Mesenchymal stem cell (in vitro differentiated cells and primary cell): ENCODE data around the gene GRM1.
"Not testable (repeated sequence)": the region's sequence is repeated elsewhere in the genome, so short reads cannot be mapped to it uniquely, and the experiment has no call there.

Experiments
- DNase-seq: peaks from one replicate; pipeline ENCODE4 v3.0.0-alpha.2; 2013
- H2AFZ ChIP-seq: one replicate; pipeline ENCODE4 v1.6.1; 2013; ENCODE audit warnings: low read depth, mild to moderate bottlenecking, control low read depth, inconsistent platforms, low read length, moderate library complexity
- H2AK5ac ChIP-seq: 2 replicates; pipeline ENCODE4 v1.6.1; 2013; ENCODE audit warnings: low read length, moderate library complexity, mild to moderate bottlenecking, inconsistent platforms; ENCODE audit not compliant: severe bottlenecking
- H2BK120ac ChIP-seq: one replicate; pipeline ENCODE4 v1.6.1; 2013; ENCODE audit warnings: low read depth, mild to moderate bottlenecking, inconsistent platforms, low read length, moderate library complexity
- H2BK12ac ChIP-seq, 2 experiments: one replicate each; pipeline ENCODE4 v1.6.1; 2013; ENCODE audit warnings: inconsistent platforms in 2 of 2, low read length in 2 of 2, mild to moderate bottlenecking in 2 of 2, moderate library complexity in 2 of 2, control low read depth in 1 of 2
- H2BK15ac ChIP-seq: one replicate; pipeline ENCODE4 v1.6.1; 2013; ENCODE audit warnings: mild to moderate bottlenecking, low read depth, inconsistent platforms; ENCODE audit not compliant: poor library complexity, severe bottlenecking
- H2BK5ac ChIP-seq: 2 replicates; pipeline ENCODE4 v1.6.1; 2013; ENCODE audit warnings: low read depth, mild to moderate bottlenecking, low read length, control low read depth, inconsistent platforms; ENCODE audit not compliant: poor library complexity, severe bottlenecking
- H3K14ac ChIP-seq, 2 experiments: one replicate each; pipeline ENCODE4 v1.6.1; 2013; ENCODE audit warnings: inconsistent platforms in 2 of 2, low read length in 2 of 2, control low read depth in 1 of 2, mild to moderate bottlenecking in 1 of 2, moderate library complexity in 1 of 2
- H3K18ac ChIP-seq, 2 experiments: one replicate each; pipeline ENCODE4 v1.6.1; 2013; ENCODE audit warnings: inconsistent platforms in 2 of 2, low read length in 2 of 2, control low read depth in 1 of 2, low read depth in 1 of 2, mild to moderate bottlenecking in 1 of 2
- H3K23ac ChIP-seq, 2 experiments: one replicate each; pipeline ENCODE4 v1.6.1; 2013; ENCODE audit warnings: inconsistent platforms in 2 of 2, low read length in 2 of 2, mild to moderate bottlenecking in 2 of 2, moderate library complexity in 2 of 2, control low read depth in 1 of 2
- H3K27ac ChIP-seq: 2 replicates; pipeline ENCODE4 v1.5.1; 2013; ENCODE audit warnings: mild to moderate bottlenecking, moderate library complexity, low read length, control low read depth, inconsistent platforms; ENCODE audit not compliant: poor library complexity, severe bottlenecking
- H3K27me3 ChIP-seq, 2 experiments: 2 replicates each; pipeline versions ENCODE4 v1.6.1 to v1.7.0; 2013; ENCODE audit warnings: low read length in 2 of 2, mild to moderate bottlenecking in 2 of 2, moderate library complexity in 2 of 2, control low read depth in 1 of 2, inconsistent platforms in 1 of 2; ENCODE audit not compliant: control insufficient read depth in 1 of 2, insufficient read depth in 1 of 2
- H3K36me3 ChIP-seq, 2 experiments: 2 replicates each; pipeline versions ENCODE4 v1.6.1 to v1.7.0; 2013; ENCODE audit warnings: low read length in 2 of 2, control low read depth in 1 of 2, inconsistent platforms in 1 of 2, low read depth in 1 of 2, mild to moderate bottlenecking in 1 of 2; ENCODE audit not compliant: insufficient read depth in 2 of 2, control insufficient read depth in 1 of 2
- H3K4ac ChIP-seq, 2 experiments: one replicate each; pipeline ENCODE4 v1.6.1; 2013; ENCODE audit warnings: inconsistent platforms in 2 of 2, low read length in 2 of 2, mild to moderate bottlenecking in 2 of 2, moderate library complexity in 2 of 2, control low read depth in 1 of 2, low read depth in 1 of 2
- H3K4me1 ChIP-seq: 2 replicates; pipeline ENCODE4 v1.6.1; 2013; ENCODE audit warnings: low read depth, low read length, control low read depth; ENCODE audit not compliant: control insufficient read depth, insufficient read depth
- H3K4me2 ChIP-seq: 2 replicates; pipeline ENCODE4 v1.6.1; 2013; ENCODE audit warnings: low read length, mild to moderate bottlenecking, inconsistent platforms; ENCODE audit not compliant: poor library complexity, severe bottlenecking
- H3K4me3 ChIP-seq, 2 experiments: 2 replicates each; pipeline versions ENCODE4 v1.5.1 to v1.7.0; 2013; ENCODE audit warnings: low read length in 2 of 2, mild to moderate bottlenecking in 2 of 2, control low read depth in 1 of 2, low read depth in 1 of 2; ENCODE audit not compliant: insufficient read depth in 1 of 2
- H3K79me1 ChIP-seq: replicated peaks from 2 replicates; pipeline ENCODE4 v1.6.1; 2013; ENCODE audit warnings: mild to moderate bottlenecking, control low read depth, low read length, inconsistent platforms; ENCODE audit not compliant: poor library complexity, severe bottlenecking
- H3K9ac ChIP-seq: 2 replicates; pipeline ENCODE4 v1.7.0; 2013; ENCODE audit warnings: mild to moderate bottlenecking, low read length, moderate library complexity
- H3K9me3 ChIP-seq: 2 replicates; pipeline ENCODE4 v1.7.0; 2013; ENCODE audit warnings: mild to moderate bottlenecking, low read length; ENCODE audit not compliant: control insufficient read depth
- H4K8ac ChIP-seq: one replicate; pipeline ENCODE4 v1.6.1; 2013; ENCODE audit warnings: inconsistent platforms, mild to moderate bottlenecking, low read length, moderate library complexity
- H4K91ac ChIP-seq: one replicate; pipeline ENCODE4 v1.6.1; 2013; ENCODE audit warnings: mild to moderate bottlenecking, low read length, inconsistent platforms
- WGBS: methylation state at CpG from one replicate; pipeline ENCODE4 v1.1.7; 2013; ENCODE audit warnings: mixed read lengths; 5-methylcytosine and 5-hydroxymethylcytosine counted together

GRM1 gene

GRCh38 chr6:146271163-146271562, 242.3 kb downstream of the GRM1 start:
- H4K8ac ChIP-seq, H3K18ac ChIP-seq, H3K27me3 ChIP-seq, H3K14ac ChIP-seq, DNase-seq, H3K4me3 ChIP-seq, H3K36me3 ChIP-seq, H2AK5ac ChIP-seq, H3K4me2 ChIP-seq, H2BK12ac ChIP-seq, H3K9ac ChIP-seq, H2BK15ac ChIP-seq, H3K27ac ChIP-seq, H3K9me3 ChIP-seq, H3K4me1 ChIP-seq, H2AFZ ChIP-seq, H2BK5ac ChIP-seq, H4K91ac ChIP-seq, H3K4ac ChIP-seq, H3K79me1 ChIP-seq, H2BK120ac ChIP-seq, H3K23ac ChIP-seq: not testable (repeated sequence)
- 65% methylated on average over 1 of the region's 1 CpG for WGBS

- Histone ChIP-seq H2BK15ac (no peak overlapping the region), H3K27ac (no peak overlapping the region), H2AFZ (no peak overlapping the region), H3K9me3 (no peaks in the 10 kb centered on the region), H3K23ac (no peak overlapping the region), H3K18ac (no peak overlapping the region), H3K9ac (no peak overlapping the region), H3K27me3 (no peaks in the 10 kb centered on the region), H2BK120ac (no peak overlapping the region), H3K14ac (no peak overlapping the region), H3K36me3 (no peaks in the 10 kb centered on the region), H2BK5ac (no peak overlapping the region), H4K91ac (no peak overlapping the region), H3K79me1 (no peaks in the 10 kb centered on the region), H4K8ac (no peak overlapping the region), H2AK5ac (no peak overlapping the region), H3K4me3 (no peak overlapping the region), H3K4me2 (no peak overlapping the region), H3K4me1 (no peaks in the 10 kb centered on the region), H3K4ac (no peak overlapping the region), H2BK12ac (no peak overlapping the region)
- DNase-seq, result no peak
Measured at GRCh38 chr6:146273490-146273889, 244.6 kb downstream of the GRM1 start.

- Histone ChIP-seq H3K4ac (no peak overlapping the region), H2BK15ac (no peak overlapping the region), H3K9me3 (no peaks in the 10 kb centered on the region), H3K9ac (no peak overlapping the region), H3K36me3 (no peaks in the 10 kb centered on the region), H4K91ac (no peak overlapping the region), H3K4me2 (no peak overlapping the region), H3K79me1 (no peaks in the 10 kb centered on the region), H2BK120ac (no peak overlapping the region), H3K4me3 (no peak overlapping the region), H2AK5ac (no peak overlapping the region), H2AFZ (no peak overlapping the region), H3K14ac (no peak overlapping the region), H2BK5ac (no peak overlapping the region), H4K8ac (no peak overlapping the region), H3K18ac (no peak overlapping the region), H3K4me1 (no peaks in the 10 kb centered on the region), H3K27ac (no peak overlapping the region), H3K27me3 (no peaks in the 10 kb centered on the region), H2BK12ac (no peak overlapping the region), H3K23ac (no peak overlapping the region)
- no peak for DNase-seq
- 86% methylated on average over 2 of the region's 2 CpGs for WGBS
Measured at GRCh38 chr6:146277142-146277541, 248.3 kb downstream of the GRM1 start.

GRCh38 chr6:146281651-146282362, 252.9 kb downstream of the GRM1 start:
- H2BK5ac ChIP-seq, result no peak overlapping the region
- no peak overlapping the region for H4K91ac ChIP-seq
- DNase-seq, result no peak
- no peaks in the 10 kb centered on the region for H3K9me3 ChIP-seq
- H3K79me1 ChIP-seq, result no peaks in the 10 kb centered on the region
- H2BK120ac ChIP-seq, result no peak overlapping the region
- no peaks in the 10 kb centered on the region for H3K27me3 ChIP-seq
- H2AK5ac ChIP-seq, result no peak overlapping the region
- H3K36me3 ChIP-seq, result no peaks in the 10 kb centered on the region
- H3K4me3 ChIP-seq, result no peak overlapping the region
- H3K23ac ChIP-seq, result no peak overlapping the region
- no peak overlapping the region for H3K4me2 ChIP-seq
- no peak overlapping the region for H2AFZ ChIP-seq
- H3K27ac ChIP-seq, result no peak overlapping the region
- no peak overlapping the region for H3K4ac ChIP-seq
- H3K18ac ChIP-seq, result peak overlapping the region; percentile 8 to 33
- no peaks in the 10 kb centered on the region for H3K4me1 ChIP-seq
- H2BK15ac ChIP-seq, result no peak overlapping the region
- no peak overlapping the region for H2BK12ac ChIP-seq
- no peak overlapping the region for H3K14ac ChIP-seq
- H4K8ac ChIP-seq, result no peak overlapping the region
- no peak overlapping the region for H3K9ac ChIP-seq
